ACC112 (cell line): ENCODE measurements around the gene MIEF1.
A peak's percentile ranks its signal among the peaks of the same experiment; 100 is the strongest.

Source experiments
- H2AFZ ChIP-seq: fragments of 200-600 bp; sonication (generic); one replicate; pipeline ENCODE4 v1.6.0; 2017; ENCODE audit warnings: antibody characterized with exemption, low read length; ENCODE audit not compliant: unreplicated experiment
- H3K27ac ChIP-seq: fragments of 200-600 bp; sonication (generic); 2 replicates; pipeline ENCODE4 v1.5.1; 2014; ENCODE audit warnings: low read depth, mild to moderate bottlenecking, antibody characterized with exemption, low read length, moderate library complexity
- H3K27me3 ChIP-seq: fragments of 200-600 bp; sonication (generic); 2 replicates; pipeline ENCODE4 v1.6.1; 2014; ENCODE audit warnings: mild to moderate bottlenecking, antibody characterized with exemption, low read length, moderate library complexity, mixed read lengths; ENCODE audit not compliant: insufficient read depth
- H3K36me3 ChIP-seq: fragments of 200-600 bp; sonication (generic); 2 replicates; pipeline ENCODE4 v1.6.1; 2016; ENCODE audit warnings: mild to moderate bottlenecking, antibody characterized with exemption, low read length, moderate library complexity, mixed read lengths; ENCODE audit not compliant: insufficient read depth
- H3K4me1 ChIP-seq: fragments of 200-600 bp; sonication (generic); one replicate; pipeline ENCODE4 v1.6.1; 2016; ENCODE audit warnings: low read length, mixed read lengths; ENCODE audit not compliant: insufficient read depth, unreplicated experiment, control insufficient read depth
- H3K4me3 ChIP-seq: fragments of 200-600 bp; sonication (generic); 2 replicates; pipeline ENCODE4 v1.5.1; 2014; ENCODE audit warnings: mild to moderate bottlenecking, low read depth, low read length
- H3K79me2 ChIP-seq: fragments of 200-600 bp; sonication (generic); one replicate; pipeline ENCODE4 v1.6.0; 2016; ENCODE audit warnings: low read length; ENCODE audit not compliant: control insufficient read depth, unreplicated experiment, insufficient read depth

MIEF1 gene

GRCh38 chr22:39502109-39502788 lies at the start of gene MIEF1:
TSS of gene MIEF1 (plus strand) at chr22:39502290. CDS start at chr22:39511295, 9,005 bp downstream.
- H3K4me3 ChIP-seq = peak within 1 kb of the TSS; percentile 89

GRCh38 chr22:39452740-39453040 lies 49.4 kb upstream of the MIEF1 start:
- H3K4me3 ChIP-seq = no peak overlapping the region
- no peaks in the 10 kb centered on the region for H3K36me3 ChIP-seq
- H3K27me3 ChIP-seq = peaks cover 11% of the 10 kb centered on the region; the same call in 1 of the 2 replicates
- no peak overlapping the region for H3K27ac ChIP-seq
- no peaks in the 10 kb centered on the region for H3K79me2 ChIP-seq
- H3K4me1 ChIP-seq = peaks cover 3% of the 10 kb centered on the region
- H2AFZ ChIP-seq = no peak overlapping the region

More at GRCh38 chr22:39502109-39502788, at the start of gene MIEF1:
- Histone ChIP-seq H3K36me3 (no peaks in the 10 kb centered on the region), H3K27ac (no peak within 1 kb of the TSS), H3K4me1 (peaks cover 12% of the 10 kb centered on the region), H3K79me2 (peaks cover 36% of the 10 kb centered on the region), H2AFZ (peak within 1 kb of the TSS; percentile 46), H3K27me3 (no peaks in the 10 kb centered on the region)

GRCh38 chr22:39453765-39454378 lies 48.2 kb upstream of the MIEF1 start:
- no peaks in the 10 kb centered on the region for H3K79me2 ChIP-seq
- no peaks in the 10 kb centered on the region for H3K36me3 ChIP-seq
- H3K27ac ChIP-seq = no peak overlapping the region
- no peak overlapping the region for H3K4me3 ChIP-seq
- no peak overlapping the region for H2AFZ ChIP-seq
- peaks cover 22% of the 10 kb centered on the region for H3K27me3 ChIP-seq
- peaks cover 3% of the 10 kb centered on the region for H3K4me1 ChIP-seq

GRCh38 chr22:39454385-39454871 lies 47.7 kb upstream of the MIEF1 start:
- peaks cover 3% of the 10 kb centered on the region for H3K4me1 ChIP-seq
- H3K79me2 ChIP-seq = no peaks in the 10 kb centered on the region
- H2AFZ ChIP-seq = no peak overlapping the region
- H3K36me3 ChIP-seq = no peaks in the 10 kb centered on the region
- peaks cover 22% of the 10 kb centered on the region for H3K27me3 ChIP-seq
- no peak overlapping the region for H3K4me3 ChIP-seq
- H3K27ac ChIP-seq = no peak overlapping the region

- Histone ChIP-seq H3K4me1 (peaks cover 3% of the 10 kb centered on the region), H3K27me3 (peaks cover 22% of the 10 kb centered on the region), H3K4me3 (peak within 1 kb of the TSS; percentile 25; the same call in 1 of the 2 replicates), H3K79me2 (no peaks in the 10 kb centered on the region), H3K27ac (no peak within 1 kb of the TSS), H3K36me3 (no peaks in the 10 kb centered on the region), H2AFZ (no peak within 1 kb of the TSS)
These were observed 45.4 kb upstream of the MIEF1 start, which contains the start of gene MGAT3 for GRCh38 chr22:39456522-39457197. TSS of gene MGAT3 (plus strand) at chr22:39457012. CDS start at chr22:39487348, 30,336 bp downstream.

GRCh38 chr22:39457198-39457555 lies 44.9 kb upstream of the MIEF1 start:
- Histone ChIP-seq H3K27ac (no peak overlapping the region), H2AFZ (no peak overlapping the region), H3K27me3 (peaks cover 22% of the 10 kb centered on the region), H3K79me2 (no peaks in the 10 kb centered on the region), H3K4me1 (peaks cover 3% of the 10 kb centered on the region), H3K36me3 (no peaks in the 10 kb centered on the region), H3K4me3 (no peak overlapping the region)

GRCh38 chr22:39457556-39458443 lies 44.3 kb upstream of the MIEF1 start:
- H3K27ac ChIP-seq = no peak overlapping the region
- no peaks in the 10 kb centered on the region for H3K79me2 ChIP-seq
- H2AFZ ChIP-seq = no peak overlapping the region
- no peaks in the 10 kb centered on the region for H3K36me3 ChIP-seq
- peaks cover 3% of the 10 kb centered on the region for H3K4me1 ChIP-seq
- peaks cover 22% of the 10 kb centered on the region for H3K27me3 ChIP-seq
- H3K4me3 ChIP-seq = peak overlapping the region; percentile 25; the same call in 1 of the 2 replicates

- Histone ChIP-seq H3K79me2 (no peaks in the 10 kb centered on the region), H3K27ac (no peak overlapping the region), H2AFZ (no peak overlapping the region), H3K4me3 (no peak overlapping the region), H3K36me3 (no peaks in the 10 kb centered on the region), H3K4me1 (peaks cover 3% of the 10 kb centered on the region), H3K27me3 (peaks cover 22% of the 10 kb centered on the region)
These were observed 43.5 kb upstream of the MIEF1 start for GRCh38 chr22:39458444-39459083.

GRCh38 chr22:39459681-39460080 lies 42.4 kb upstream of the MIEF1 start:
- H3K36me3 ChIP-seq = no peaks in the 10 kb centered on the region
- H3K27ac ChIP-seq = no peak overlapping the region
- H3K79me2 ChIP-seq = no peaks in the 10 kb centered on the region
- H3K27me3 ChIP-seq = peaks cover 22% of the 10 kb centered on the region
- H2AFZ ChIP-seq = no peak overlapping the region
- no peak overlapping the region for H3K4me3 ChIP-seq
- H3K4me1 ChIP-seq = peaks cover 1% of the 10 kb centered on the region
